Upper lobe of left lung (tissue), 6 donors: ENCODE data around the gene PRSS2. TPM values are rescaled to one million over a fixed set of nuclear protein-coding genes. Genes with fewer than 3 reads are reported as not detected.

Experiments used
- ATAC-seq, 2 donors: fragments of 200-7000 bp; cut with Tn5 transposase; one replicate each; pipeline ENCODE4 v1.9.1; 2022; ENCODE audit warnings: mild to moderate bottlenecking in 2 of 2, moderate library complexity in 2 of 2; ENCODE audit not compliant: low FRiP score in 2 of 2
- DNase-seq, 2 donors: peaks; one replicate each; pipeline ENCODE4 v3.0.0-alpha.2; 2019 to 2020
- H3K27ac ChIP-seq, 4 donors: fragments of 200-600 bp; sonication (generic); one replicate each; pipeline ENCODE4 v1.5.1; 2016 to 2019
- H3K27me3 ChIP-seq, 4 donors: fragments of 200-600 bp; sonication (generic); one replicate each; pipeline ENCODE4 v1.5.1; 2017 to 2019
- H3K36me3 ChIP-seq, 4 donors: fragments of 200-600 bp; sonication (generic); one replicate each; pipeline ENCODE4 v1.5.1; 2016 to 2019
- H3K4me1 ChIP-seq, 4 donors: fragments of 200-600 bp; sonication (generic); one replicate each; pipeline ENCODE4 v1.5.1; 2018 to 2019
- H3K4me3 ChIP-seq, 4 donors: fragments of 200-600 bp; sonication (generic); one replicate each; pipeline ENCODE4 v1.5.1; 2017 to 2019; ENCODE audit warnings: mild to moderate bottlenecking in 2 of 4, moderate library complexity in 1 of 4
- H3K9me3 ChIP-seq, 4 donors: fragments of 200-600 bp; sonication (generic); one replicate each; pipeline ENCODE4 v1.5.1; 2018 to 2019
- CTCF ChIP-seq, 6 experiments: fragments of 450-650 bp in 4 of 6; fragments of 200-600 bp in 2 of 6; sonication (generic) in 2 of 6; IDR thresholded peaks; one replicate each; pipeline ENCODE4 v1.5.1; 2016 to 2019; ENCODE audit warnings: antibody characterized with exemption in 6 of 6
- EP300 ChIP-seq, 4 donors: sonication (generic); formaldehyde crosslinking; IDR thresholded peaks; one replicate each; pipeline ENCODE4 v1.5.1; 2017; ENCODE audit warnings: antibody characterized with exemption in 4 of 4, control low read depth in 2 of 4
- POLR2A ChIP-seq, 4 donors: fragments of 450-650 bp; IDR thresholded peaks; one replicate each; pipeline ENCODE4 v1.5.1; 2016 to 2017; ENCODE audit warnings: antibody characterized with exemption in 4 of 4, mild to moderate bottlenecking in 2 of 4
- POLR2AphosphoS5 ChIP-seq, 2 donors: sonication (generic); formaldehyde crosslinking; IDR thresholded peaks; one replicate each; pipeline ENCODE4 v1.5.1; 2017; ENCODE audit warnings: antibody characterized with exemption in 2 of 2
- WGBS, 2 donors: methylation state at CpG; one replicate each; pipeline ENCODE4 v1.1.5; 2017 to 2018; 5-methylcytosine and 5-hydroxymethylcytosine counted together
- total RNA-seq, 6 donors: library from RNA; depleted of rRNA in 4 of 6; stranded (reverse); fragments of >200 nt in 4 of 6; gene quantifications; one replicate each; pipeline versions ENCODE4 v1.1.0 to v1.2.1, GENCODE V29; 2016 to 2021
- donor health status: DM: no; HTN: no; CAD: no; lungs with moderate emphysema.
- donor health status: DM: no; HTN: yes; CAD: no; lungs with severe emphysema.

PRSS2 gene
- total RNA-seq, 6 donors from 2014 or later, result 34.2 to 64.5 TPM; not detected in 4

- Histone ChIP-seq H3K9me3 (no peaks in the 10 kb centered on the region), H3K4me1 (peaks cover 15 to 20% (median 18%) of the 10 kb centered on the region in 4 donors), H3K36me3 (no peaks in the 10 kb centered on the region), H3K4me3 (peak overlapping the region in 3 of 4 donors; percentile 15 to 42 (median 36)), H3K27ac (peak overlapping the region; percentile 61 to 82 (median 70)), H3K27me3 (peaks cover 0 to 26% (median 16%) of the 10 kb centered on the region in 4 donors)
- WGBS, 2 donors, result 5 to 8% methylated on average over 25 to 30 of the region's 33 CpGs
- DNase-seq (peak in 1 of 2 donors; percentile 33), ATAC-seq (peak in 1 of 2 donors; percentile 20)
- TF ChIP-seq CTCF (IDR thresholded peaks at IDR 0.05), result no peak
- TF ChIP-seq EP300 (IDR thresholded peaks at IDR 0.05), result no peak
- no peak for TF ChIP-seq POLR2AphosphoS5 (IDR thresholded peaks at IDR 0.05)
- TF ChIP-seq POLR2A (IDR thresholded peaks at IDR 0.05), result no peak
Observed at GRCh38 chr7:142797391-142798377, 26.9 kb downstream of the PRSS2 start.

GRCh38 chr7:142798451-142799436 is 28.0 kb downstream of the PRSS2 start:
- Histone ChIP-seq H3K36me3 (no peaks in the 10 kb centered on the region), H3K27me3 (peaks cover 0 to 26% (median 16%) of the 10 kb centered on the region in 4 donors), H3K9me3 (no peaks in the 10 kb centered on the region), H3K27ac (peak overlapping the region; percentile 4 to 82 (median 68)), H3K4me1 (peaks cover 15 to 20% (median 18%) of the 10 kb centered on the region in 4 donors), H3K4me3 (peak overlapping the region in 2 of 4 donors; percentile 36 to 42)
- DNase-seq, result no peak
- TF ChIP-seq CTCF (IDR thresholded peaks at IDR 0.05) (no peak), POLR2A (IDR thresholded peaks at IDR 0.05) (no peak)
- 62 to 72% methylated on average over 11 of the region's 11 CpGs for WGBS, 2 donors
- no peak for ATAC-seq

GRCh38 chr7:142799437-142799835 is 28.7 kb downstream of the PRSS2 start:
- TF ChIP-seq POLR2AphosphoS5 (IDR thresholded peaks at IDR 0.05) (no peak), CTCF (IDR thresholded peaks at IDR 0.05) (no peak), EP300 (IDR thresholded peaks at IDR 0.05) (no peak), POLR2A (IDR thresholded peaks at IDR 0.05) (no peak)
- ATAC-seq, result no peak
- 39 to 44% methylated on average over 3 of the region's 3 CpGs for WGBS, 2 donors
- DNase-seq, result no peak
- H3K27me3 ChIP-seq, result peaks cover 0 to 26% (median 16%) of the 10 kb centered on the region in 4 donors
- peak overlapping the region in 2 of 4 donors; percentile 44 to 82 for H3K27ac ChIP-seq
- peaks cover 15 to 20% (median 18%) of the 10 kb centered on the region in 4 donors for H3K4me1 ChIP-seq
- H3K36me3 ChIP-seq, result no peaks in the 10 kb centered on the region
- H3K4me3 ChIP-seq, result peak overlapping the region in 1 of 4 donors; percentile 2
- H3K9me3 ChIP-seq, result no peaks in the 10 kb centered on the region

- ATAC-seq (no peak), DNase-seq (no peak)
- H3K36me3 ChIP-seq, result no peaks in the 10 kb centered on the region
- H3K27ac ChIP-seq, result peak overlapping the region in 1 of 4 donors; percentile 82
- no peaks in the 10 kb centered on the region for H3K9me3 ChIP-seq
- 81 to 83% methylated on average over 1 of the region's 1 CpG for WGBS, 2 donors
- H3K4me1 ChIP-seq, result peaks cover 15 to 20% (median 18%) of the 10 kb centered on the region in 4 donors
- no peak overlapping the region for H3K4me3 ChIP-seq
- TF ChIP-seq CTCF (IDR thresholded peaks at IDR 0.05), result no peak
- no peak for TF ChIP-seq POLR2AphosphoS5 (IDR thresholded peaks at IDR 0.05)
- TF ChIP-seq POLR2A (IDR thresholded peaks at IDR 0.05), result no peak
- no peak for TF ChIP-seq EP300 (IDR thresholded peaks at IDR 0.05)
- peaks cover 0 to 26% (median 16%) of the 10 kb centered on the region in 4 donors for H3K27me3 ChIP-seq
Observed at GRCh38 chr7:142800088-142800487, 29.3 kb downstream of the PRSS2 start.
